HG03378 (cell line): ENCODE measurements around the gene ZNRF2.
"Not testable (repeated sequence)": the region's sequence is repeated elsewhere in the genome, so short reads cannot be mapped to it uniquely, and the experiment has no call there.

Experiments used
- ATAC-seq: cut with Tn5 transposase; IDR thresholded peaks from one replicate; pipeline ENCODE4 v1.9.1; 2021; ENCODE audit warnings: mild to moderate bottlenecking, moderate library complexity; ENCODE audit not compliant: unreplicated experiment

The ZNRF2 gene

GRCh38 chr7:30353532-30353931 is 69.1 kb downstream of the ZNRF2 start:
- no peak for ATAC-seq

GRCh38 chr7:30353932-30354607 is 69.7 kb downstream of the ZNRF2 start:
- no peak for ATAC-seq

- no peak for ATAC-seq
Observed at GRCh38 chr7:30354791-30355190, 70.4 kb downstream of the ZNRF2 start.

- no peak for ATAC-seq
Observed at GRCh38 chr7:30359957-30360356, 75.6 kb downstream of the ZNRF2 start.

GRCh38 chr7:30363778-30364563 is 79.6 kb downstream of the ZNRF2 start:
- ATAC-seq: no peak

- no peak for ATAC-seq
Observed at GRCh38 chr7:30364773-30365172, 80.4 kb downstream of the ZNRF2 start.

- ATAC-seq: no peak
Observed at GRCh38 chr7:30365621-30366020, 81.2 kb downstream of the ZNRF2 start.

GRCh38 chr7:30366606-30367005 is 82.2 kb downstream of the ZNRF2 start:
- no peak for ATAC-seq

- ATAC-seq: no peak
Observed at GRCh38 chr7:30367561-30367960, 83.2 kb downstream of the ZNRF2 start.

GRCh38 chr7:30369879-30370278 is 85.5 kb downstream of the ZNRF2 start:
- ATAC-seq: no peak

GRCh38 chr7:30371321-30371720 is 86.9 kb downstream of the ZNRF2 start:
- ATAC-seq: no peak

GRCh38 chr7:30378275-30378674 is 93.9 kb downstream of the ZNRF2 start:
- no peak for ATAC-seq

GRCh38 chr7:30379131-30379530 is 94.7 kb downstream of the ZNRF2 start:
- no peak for ATAC-seq

GRCh38 chr7:30379741-30380140 is 95.3 kb downstream of the ZNRF2 start:
- no peak for ATAC-seq

- no peak for ATAC-seq
Observed at GRCh38 chr7:30380294-30380693, 95.9 kb downstream of the ZNRF2 start.

GRCh38 chr7:30380824-30381223 is 96.4 kb downstream of the ZNRF2 start:
- not testable (repeated sequence) for ATAC-seq

- no peak for ATAC-seq
Observed at GRCh38 chr7:30382607-30383006, 98.2 kb downstream of the ZNRF2 start.

GRCh38 chr7:30389791-30390190 is 105.4 kb downstream of the ZNRF2 start:
- no peak for ATAC-seq

GRCh38 chr7:30390736-30391636 is 106.6 kb downstream of the ZNRF2 start:
- no peak for ATAC-seq

- ATAC-seq: no peak
Observed at GRCh38 chr7:30391806-30392205, 107.4 kb downstream of the ZNRF2 start.

GRCh38 chr7:30395676-30396075 is 111.3 kb downstream of the ZNRF2 start:
- ATAC-seq: no peak
